HG03558 (cell line): Measurements from ENCODE around the gene CCDC97.
"Not testable (repeated sequence)": the region's sequence is repeated elsewhere in the genome, so short reads cannot be mapped to it uniquely, and the experiment has no call there.

Source experiments
- ATAC-seq: cut with Tn5 transposase; IDR thresholded peaks from one replicate; pipeline ENCODE4 v1.9.1; 2021; ENCODE audit warnings: moderate number of reproducible peaks; ENCODE audit not compliant: unreplicated experiment; ENCODE audit errors: extremely low read depth

CCDC97 gene

DNA sequence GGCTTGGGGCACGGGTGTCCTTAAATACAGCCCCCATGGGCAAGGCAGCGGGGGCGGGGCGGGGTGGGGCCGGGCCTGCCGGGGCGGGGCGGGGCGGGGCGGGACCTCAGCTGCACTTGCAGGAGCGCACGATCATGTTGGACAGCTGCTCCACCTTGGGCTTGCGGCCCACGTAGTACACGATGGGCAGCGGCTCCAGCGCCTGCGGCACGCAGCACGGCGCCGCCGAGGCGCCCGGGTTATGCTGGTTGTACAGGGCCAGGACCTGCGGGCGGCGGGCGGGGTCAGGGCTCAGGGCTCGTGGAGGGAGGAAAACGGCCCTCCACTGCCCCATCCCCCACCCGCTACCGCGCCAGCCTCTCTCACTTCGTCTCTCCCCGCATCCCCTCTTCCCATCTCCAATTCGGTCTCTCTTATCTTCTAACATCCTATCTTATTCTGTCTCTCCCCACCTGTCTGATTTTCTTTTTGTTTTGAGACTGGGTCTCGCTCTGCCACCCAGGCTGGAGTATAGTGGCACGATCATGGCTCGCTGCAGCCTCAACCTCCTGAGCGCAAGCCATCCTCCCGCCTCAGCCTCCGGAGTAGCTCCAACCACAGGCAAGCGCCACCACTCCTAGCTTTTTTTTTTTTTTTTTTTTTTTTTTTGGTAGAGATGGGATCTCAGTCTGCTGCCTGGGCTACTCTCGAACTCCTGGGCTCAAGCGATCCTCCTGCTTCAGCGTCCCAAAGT, 21.1 kb downstream of the CCDC97 start:
- no peak for ATAC-seq

DNA sequence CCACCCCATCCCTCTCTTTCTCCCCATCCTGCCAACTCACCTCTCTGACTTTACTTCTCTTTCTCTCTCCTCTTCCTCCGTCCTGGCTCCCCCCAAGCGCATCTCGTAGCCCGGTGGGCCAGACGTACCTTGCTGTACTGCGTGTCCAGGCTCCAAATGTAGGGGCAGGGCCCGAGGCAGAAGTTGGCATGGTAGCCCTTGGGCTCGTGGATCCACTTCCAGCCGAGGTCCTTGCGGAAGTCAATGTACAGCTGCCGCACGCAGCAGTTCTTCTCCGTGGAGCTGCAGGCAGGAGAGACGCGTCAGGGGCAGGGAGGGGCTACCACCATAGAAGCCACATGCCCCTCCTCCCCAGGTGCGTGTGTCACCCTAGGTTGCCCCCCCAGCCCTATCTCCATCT, 22.0 kb downstream of the CCDC97 start:
- no peak for ATAC-seq

DNA sequence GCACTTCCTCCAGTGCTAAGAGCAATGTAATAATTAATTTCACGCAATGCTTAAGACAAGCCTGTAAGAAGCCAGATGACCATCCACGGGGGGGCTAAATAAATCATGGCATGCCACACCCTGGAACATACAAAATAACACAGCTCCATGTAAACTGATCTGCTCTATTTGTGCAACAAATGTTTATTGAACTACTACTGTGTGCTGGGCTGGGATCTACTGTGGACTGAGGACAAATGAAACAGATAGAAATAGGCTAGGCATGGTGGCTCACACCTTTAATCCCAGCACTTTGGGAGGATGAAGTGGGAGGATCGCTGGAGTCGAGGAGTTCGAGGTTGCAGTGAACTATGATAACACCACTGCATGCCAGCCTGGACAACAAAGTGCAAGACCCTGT, 22.5 kb downstream of the CCDC97 start:
- no peak for ATAC-seq

DNA sequence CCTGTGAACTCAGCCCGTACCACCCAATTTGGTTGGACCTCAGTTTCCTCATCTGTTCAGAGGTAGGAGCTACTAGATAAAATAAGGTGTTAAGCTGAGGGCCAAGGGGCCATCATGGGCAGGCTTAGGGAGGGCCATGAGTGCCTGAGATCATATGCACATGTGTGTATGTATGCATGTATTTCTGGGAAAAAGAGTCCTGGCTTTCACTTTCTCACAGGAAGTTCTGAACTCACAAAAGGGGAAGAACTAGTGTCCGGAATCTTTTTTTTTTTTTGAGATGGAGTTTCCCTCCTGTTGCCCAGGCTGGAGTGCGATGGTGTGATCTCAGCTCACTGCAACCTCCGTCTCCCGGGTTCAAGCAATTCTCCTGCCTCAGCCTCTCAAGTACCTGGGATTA, 24.8 kb downstream of the CCDC97 start:
- ATAC-seq: no peak

DNA sequence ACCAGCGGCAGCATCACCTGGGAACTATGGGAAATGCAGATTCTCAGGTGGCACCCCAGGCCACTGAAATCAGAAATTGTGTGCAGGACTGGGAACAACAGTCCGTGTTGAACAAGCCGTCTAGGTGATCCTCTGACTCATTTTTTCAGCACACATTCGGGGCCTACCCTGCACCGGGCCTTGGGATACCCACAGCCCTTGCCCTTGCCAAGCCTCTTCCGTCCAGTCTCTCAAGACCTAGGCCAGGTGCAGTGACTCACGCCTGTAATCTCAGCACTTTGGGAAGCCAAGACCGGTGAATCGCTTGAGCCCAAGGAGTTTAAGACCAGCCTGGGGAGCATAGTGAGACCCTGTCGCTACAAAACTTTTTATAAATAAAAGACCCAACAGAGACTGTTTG, 25.5 kb downstream of the CCDC97 start:
- no peak for ATAC-seq

DNA sequence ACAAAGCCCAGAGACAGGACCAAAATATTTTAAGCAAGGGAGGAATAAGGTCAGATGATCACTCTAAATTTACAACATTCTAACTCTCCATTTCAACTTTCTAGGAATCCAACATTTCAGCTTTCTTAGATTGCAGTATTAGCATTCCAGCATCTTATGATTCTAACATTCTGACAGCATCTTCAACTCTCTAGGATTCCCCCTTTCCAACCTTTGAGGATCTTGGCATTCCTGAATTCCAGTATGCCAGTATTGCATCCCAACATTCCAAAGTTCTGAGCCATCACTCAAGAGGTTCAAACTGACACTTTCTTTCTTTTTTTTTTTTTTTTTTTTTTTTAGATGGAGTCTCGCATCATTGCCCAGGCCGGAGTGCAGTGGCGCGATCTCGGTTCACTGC, 30.0 kb downstream of the CCDC97 start:
- no peak for ATAC-seq

DNA sequence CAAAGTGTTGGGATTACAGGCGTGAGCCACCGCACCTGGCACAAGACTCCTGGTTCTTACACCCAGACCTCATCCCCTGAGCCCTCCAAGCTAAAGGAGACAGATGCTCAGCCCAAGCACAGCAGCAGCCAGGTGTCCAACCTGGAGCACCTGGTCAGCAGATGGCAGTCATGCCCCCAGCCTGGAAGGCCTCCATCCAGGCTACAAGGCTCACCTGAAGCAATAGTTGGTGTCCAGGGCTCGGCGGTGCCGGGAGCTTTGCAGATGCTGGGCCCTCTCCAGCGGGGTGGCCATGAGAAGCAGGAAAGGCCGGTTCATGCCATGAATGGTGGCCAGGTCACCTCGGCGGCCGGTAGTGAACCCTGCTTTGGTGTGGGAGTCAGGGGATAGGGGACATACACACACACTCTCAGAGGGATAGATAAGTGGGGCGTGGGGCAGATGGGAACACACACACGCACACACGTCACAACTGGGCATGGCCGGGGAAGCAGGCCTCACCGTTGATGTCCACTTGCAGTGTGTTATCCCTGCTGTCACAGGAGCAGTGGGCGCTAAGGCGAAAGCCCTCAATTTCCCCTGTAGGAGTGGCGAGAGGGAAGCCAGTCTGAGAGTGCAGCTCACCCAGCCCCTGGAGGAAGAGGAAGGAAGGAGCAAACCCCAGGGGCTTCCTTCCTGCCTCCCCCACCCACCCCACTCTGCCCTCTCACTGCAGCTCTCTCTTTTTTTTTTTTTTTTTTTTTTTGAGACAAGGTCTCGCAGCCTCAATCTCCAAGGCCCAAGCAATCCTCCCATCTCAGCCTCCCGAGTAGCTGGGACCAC, 31.9 kb downstream of the CCDC97 start:
- no peak for ATAC-seq

DNA sequence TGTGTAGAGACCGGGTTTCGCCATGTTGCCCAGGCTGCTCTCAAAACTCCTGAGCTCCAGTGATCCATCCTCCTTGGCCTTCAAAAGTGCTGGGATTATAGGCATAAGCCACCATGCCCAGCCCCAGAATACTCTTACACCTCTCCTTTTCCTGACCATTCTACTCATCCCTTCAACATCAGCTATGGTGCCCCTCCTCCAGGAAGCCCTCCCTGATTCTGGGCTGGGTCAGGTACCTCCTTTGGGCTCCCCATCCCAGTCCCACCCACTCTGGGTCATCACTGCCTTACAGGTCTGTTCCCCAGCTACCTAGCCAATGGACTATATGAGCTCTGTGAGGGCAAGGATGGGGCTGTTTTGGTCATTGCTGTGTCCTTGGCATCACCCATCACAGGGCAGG, 34.2 kb downstream of the CCDC97 start:
- ATAC-seq: no peak

DNA sequence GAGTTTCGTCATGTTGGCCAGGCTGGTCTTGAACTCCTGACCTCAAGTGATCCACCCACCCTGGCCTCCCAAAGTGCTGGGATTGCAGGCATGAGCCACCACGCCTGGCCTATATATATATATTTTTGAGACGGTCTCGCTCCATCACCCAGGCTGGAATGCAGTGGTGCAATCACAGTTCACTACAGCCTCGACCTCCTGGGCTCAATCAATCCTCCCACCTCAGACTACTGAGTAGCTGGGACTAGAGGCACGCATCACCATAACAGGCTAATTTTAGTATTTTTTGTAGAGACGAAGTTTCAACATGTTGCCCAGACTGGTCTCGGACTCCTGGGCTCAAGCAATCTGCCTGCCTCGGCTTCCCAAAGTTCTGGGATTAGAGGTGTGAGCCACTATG, 36.9 kb downstream of the CCDC97 start:
- not testable (repeated sequence) for ATAC-seq

DNA sequence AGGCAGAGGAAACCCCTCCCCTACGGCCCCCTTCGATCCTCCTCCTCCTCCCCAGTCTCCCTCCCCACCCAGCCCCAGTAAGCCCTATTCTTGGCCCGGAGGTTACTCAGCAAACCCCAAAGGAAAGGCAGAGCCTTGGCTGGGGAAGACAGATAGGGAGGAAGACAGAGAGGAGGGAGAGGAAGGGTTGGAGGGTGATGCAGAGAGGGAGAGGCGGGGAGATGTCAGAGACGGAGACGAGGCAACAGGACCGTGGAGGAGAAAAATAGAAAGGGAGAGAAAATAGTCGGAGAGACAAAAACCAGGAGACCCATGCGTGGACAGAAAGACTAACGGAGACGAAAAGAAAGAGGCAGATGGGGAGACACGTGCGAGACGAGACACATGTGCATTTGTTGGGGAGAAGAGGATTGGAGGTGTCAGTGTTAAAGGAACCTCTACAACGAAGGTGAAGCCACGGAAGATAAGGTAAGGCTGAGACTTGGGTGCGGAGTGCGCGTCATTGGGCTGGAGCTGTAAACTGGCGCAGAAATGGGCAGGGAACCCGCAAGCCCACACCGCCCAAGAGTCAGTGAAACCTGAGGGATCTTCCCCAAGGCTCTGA, 40.9 kb downstream of the CCDC97 start:
- ATAC-seq: no peak

DNA sequence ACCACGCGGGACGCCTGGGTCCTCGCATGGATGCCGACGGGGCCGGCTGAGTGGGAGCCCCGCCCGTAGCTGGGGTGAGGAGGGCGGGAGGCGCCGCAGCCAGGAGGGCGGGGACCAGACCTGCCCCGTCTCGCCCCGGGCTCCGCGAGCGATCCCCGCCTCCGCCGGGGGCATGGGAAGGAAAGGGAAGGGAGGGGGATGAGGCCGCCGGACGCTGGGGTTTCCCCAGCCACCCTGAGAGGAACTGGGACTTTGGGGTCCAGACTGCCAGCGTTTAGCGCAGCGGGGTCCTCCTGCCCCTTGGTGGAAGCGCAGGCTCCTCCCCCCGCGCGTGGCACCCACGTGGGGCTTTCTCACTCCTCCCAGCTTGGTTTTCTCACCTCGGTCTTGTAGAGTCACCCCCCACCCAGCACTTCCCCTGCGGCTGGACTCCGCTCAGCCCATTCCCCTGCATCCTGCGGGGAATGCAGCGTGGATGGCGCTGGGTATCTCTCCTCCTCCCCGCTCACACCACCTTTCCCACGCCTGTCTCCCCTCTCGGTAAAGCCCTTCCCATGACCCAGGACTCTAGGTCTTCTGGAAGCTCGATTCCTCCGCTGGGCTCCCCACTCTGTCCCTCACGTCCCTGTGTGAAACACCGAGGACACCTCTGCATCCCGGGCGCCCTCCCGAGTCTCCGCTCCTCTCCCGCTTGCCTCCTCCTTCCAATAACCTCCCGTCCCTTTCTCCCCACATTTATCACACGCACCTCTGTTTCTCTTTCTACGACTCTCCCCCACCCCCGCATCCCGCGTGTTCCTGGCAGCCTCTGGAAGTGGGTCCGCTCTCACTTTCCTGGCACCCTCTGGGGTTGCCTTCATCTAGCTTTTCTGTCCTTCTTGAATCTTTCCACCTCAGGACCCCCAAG, 41.6 kb downstream of the CCDC97 start:
- no peak for ATAC-seq

DNA sequence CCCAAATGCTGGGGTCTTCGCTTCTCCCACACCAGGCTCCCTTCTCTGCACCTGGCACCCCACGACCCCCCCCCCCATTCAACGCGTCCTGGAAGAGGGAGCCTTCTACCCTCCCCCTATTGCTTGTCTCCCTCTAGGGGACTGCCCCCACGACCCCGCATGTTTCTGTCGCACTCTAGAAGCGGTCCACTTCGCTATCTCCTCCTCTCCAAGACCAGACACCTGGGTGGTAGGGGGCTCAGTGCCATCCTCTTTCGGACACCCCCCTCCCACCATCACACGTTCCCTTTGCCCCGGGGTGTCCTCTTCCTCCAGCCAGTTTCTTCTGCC, 42.3 kb downstream of the CCDC97 start:
- no peak for ATAC-seq

DNA sequence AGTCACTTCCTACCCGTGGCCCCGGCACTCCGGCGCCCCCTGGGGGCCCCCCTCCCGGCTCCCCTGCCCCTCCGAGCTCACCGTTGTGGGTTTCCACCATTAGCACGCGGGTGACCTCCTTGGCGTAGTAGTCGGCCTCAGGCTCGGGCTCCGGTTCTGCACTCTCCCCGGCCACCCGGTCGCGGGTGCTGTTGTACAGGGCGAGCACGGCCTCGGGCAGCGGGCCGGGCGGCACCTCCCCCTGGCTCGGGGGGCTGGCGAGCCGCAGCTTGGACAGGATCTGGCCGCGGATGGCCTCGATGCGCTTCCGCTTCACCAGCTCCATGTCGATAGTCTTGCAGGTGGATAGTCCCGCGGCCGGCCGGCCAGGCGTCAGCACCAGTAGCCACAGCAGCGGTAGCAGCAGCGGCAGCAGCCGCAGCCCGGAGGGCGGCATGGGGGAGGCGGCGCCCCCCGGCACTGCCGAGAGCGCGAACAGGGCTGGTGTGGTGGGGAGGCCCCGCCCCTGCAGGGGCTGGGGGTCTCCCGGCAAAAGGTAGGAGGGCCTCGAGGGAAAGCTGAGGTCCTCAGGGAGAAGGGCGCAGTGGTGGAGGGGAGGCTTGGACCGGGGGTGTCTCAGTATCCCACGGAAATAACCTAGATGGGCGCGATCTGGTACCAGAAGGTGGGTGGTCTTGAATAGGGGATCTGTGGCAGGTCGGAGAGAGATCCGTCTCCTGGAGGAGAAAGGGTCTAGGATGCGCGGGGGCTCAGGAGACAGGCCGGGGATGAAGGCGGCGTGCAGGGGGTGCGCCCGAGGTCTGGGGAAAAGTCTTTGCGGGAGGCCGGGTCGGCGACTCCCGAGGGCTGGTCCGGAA, 42.9 kb downstream of the CCDC97 start:
- no peak for ATAC-seq

DNA sequence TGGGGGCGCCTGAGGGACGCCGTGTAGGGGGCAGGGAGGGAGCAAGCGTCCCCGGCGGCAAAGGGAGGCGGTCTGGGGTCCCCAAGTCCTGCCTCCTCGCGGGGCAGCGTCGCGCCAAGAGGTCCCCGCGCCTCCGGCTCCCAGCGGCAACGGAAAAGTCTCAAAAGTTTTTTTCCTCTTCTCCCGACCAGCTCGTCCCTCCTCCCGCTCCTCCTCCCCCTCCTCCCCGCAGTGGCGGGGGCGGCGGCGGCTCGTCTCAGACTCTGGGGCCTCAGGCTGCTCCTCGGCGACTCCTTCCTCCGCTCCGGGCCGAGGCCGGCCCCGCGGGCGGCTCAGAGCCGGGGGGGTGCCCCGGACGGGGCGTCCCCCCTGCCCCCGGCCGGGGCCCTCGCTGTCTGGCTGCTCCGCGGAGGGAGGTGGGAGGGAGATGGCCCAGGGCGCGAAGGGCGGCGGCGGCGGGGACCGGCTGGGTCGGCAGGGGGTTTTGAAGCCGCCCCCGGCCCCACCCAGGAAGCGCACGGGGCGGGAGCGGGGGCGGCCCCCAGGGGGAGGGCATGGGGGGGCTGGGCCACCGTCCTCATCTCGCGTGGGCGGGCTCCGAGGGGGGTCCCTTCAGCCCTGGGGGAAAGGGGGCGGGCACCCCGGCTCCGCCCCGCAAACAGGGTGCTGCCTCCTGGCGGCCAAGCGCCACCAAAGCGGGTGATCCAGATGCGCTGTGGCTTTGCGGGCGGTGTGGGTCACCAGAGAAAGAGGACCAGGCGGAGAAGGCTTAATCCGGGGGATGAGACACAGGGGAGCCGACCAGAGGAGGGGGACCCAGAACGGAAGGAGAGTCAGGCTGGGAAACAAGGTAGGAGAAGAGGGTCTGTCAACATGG, 43.7 kb downstream of the CCDC97 start, which contains the start of gene TGFB1:
TGFB1 (minus strand) TSS at position 457 of the 877 bp plus-strand sequence. CDS start 878 bp downstream, outside the sequence.
- no peak for ATAC-seq

DNA sequence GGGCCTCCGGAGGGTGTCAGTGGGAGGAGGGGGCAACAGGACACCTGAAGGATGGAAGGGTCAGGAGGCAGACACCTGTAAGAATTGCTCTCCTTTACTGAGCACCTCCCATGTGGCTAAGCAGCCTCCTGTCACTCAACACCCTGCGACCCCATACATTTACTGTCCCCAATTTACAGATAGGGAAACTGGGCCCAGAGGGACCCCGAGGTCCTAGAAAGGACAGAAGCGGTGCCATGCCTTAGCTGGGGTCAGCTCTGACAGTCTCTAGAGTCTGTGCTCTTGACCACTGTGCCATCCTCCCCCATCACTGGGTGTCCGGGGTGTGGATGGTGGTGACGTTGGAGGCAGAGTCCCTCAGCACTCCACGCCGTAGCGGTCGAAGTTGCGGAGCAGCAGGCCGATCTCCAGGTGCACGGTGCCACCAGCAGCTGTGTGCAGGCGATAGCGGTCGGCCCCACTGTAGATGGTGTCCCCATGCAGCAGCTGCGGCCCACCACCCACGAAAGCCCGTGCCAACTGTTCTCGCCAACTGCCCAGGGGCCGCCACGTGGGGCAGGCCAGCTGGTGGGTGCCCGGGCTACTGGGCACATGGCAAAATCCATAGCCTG, 44.5 kb downstream of the CCDC97 start:
- ATAC-seq: no peak

DNA sequence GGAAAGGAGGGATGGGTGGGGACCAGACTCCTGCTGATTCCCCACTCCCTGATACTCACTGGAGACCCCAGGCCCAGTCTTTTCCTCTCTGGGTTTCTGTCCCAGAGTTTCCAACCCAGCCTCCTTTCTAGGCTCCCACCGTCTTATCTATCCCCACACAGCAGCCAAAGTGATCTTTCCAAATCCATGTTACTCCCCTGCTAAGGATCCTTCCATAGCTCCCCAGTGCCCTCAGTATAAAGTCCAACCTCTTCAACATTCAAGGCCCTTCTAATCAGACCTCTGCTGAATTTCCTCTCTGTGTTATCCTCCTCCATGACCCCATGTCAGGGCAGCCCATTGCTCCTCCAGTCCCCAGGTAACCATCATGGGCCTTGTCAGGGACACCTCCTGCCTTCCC, 45.1 kb downstream of the CCDC97 start:
- no peak for ATAC-seq

DNA sequence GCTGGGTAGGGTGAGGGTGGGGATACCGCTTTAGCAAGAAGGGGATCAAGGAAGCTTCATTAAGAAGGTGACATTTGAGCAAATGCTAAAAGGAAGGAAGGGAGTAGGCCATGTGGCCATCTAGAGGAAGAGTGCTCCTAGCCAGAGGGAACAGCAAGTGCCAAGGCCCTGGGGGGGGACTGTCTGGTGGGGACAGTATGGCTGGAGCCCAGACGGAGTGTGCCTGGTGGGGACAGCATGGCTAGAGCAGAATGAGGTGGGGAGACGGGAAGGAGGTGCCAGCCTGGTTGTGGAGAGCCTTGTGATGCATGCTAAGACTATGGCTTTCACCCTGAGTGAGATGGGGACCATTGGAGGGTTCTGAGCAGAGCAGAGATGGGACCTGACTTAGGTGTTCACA, 45.8 kb downstream of the CCDC97 start:
- ATAC-seq: no peak
